Vein endothelial cell (primary cell): ENCODE data around the gene FKBP10. TPM values are rescaled to one million over a fixed set of nuclear protein-coding genes. Genes with fewer than 3 reads are reported as not detected.

Experiments
- small RNA-seq: library from RNA; depleted of rRNA; stranded (forward); fragments of <200 nt; gene quantifications from one replicate; pipeline ENCODE3, GENCODE V24; 2012
- total RNA-seq: library from RNA; depleted of rRNA; stranded (reverse); fragments of >200 nt; gene quantifications from 2 replicates; pipeline ENCODE4 v1.2.3, GENCODE V29; 2012

Gene FKBP10, protein sequence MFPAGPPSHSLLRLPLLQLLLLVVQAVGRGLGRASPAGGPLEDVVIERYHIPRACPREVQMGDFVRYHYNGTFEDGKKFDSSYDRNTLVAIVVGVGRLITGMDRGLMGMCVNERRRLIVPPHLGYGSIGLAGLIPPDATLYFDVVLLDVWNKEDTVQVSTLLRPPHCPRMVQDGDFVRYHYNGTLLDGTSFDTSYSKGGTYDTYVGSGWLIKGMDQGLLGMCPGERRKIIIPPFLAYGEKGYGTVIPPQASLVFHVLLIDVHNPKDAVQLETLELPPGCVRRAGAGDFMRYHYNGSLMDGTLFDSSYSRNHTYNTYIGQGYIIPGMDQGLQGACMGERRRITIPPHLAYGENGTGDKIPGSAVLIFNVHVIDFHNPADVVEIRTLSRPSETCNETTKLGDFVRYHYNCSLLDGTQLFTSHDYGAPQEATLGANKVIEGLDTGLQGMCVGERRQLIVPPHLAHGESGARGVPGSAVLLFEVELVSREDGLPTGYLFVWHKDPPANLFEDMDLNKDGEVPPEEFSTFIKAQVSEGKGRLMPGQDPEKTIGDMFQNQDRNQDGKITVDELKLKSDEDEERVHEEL
- total RNA-seq = 140 and 194 TPM in 2 replicates

DNA sequence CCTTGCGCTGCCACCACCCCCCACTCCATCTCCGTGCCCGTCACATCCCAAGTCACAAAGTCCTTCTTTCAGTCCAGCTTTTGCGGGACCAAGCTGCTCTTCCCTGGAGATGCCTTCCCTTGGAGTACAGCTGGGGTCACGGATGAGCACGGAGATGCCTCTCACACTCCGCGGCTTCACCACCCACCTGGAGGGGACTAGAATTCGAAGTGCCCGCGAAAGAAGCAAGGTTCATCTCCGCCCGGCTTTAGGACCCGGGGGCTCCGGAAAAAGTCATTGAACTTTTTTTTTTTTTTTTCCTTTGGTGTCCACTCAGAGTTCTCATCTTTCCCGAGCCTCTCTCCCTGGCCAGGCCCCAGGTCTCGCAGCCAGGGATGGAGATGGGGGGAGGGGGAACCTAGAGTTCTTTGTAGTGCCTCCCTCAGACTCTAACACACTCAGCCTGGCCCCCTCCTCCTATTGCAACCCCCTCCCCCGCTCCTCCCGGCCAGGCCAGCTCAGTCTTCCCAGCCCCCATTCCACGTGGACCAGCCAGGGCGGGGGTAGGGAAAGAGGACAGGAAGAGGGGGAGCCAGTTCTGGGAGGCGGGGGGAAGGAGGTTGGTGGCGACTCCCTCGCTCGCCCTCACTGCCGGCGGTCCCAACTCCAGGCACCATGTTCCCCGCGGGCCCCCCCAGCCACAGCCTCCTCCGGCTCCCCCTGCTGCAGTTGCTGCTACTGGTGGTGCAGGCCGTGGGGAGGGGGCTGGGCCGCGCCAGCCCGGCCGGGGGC, at the start of gene FKBP10:
FKBP10 (plus strand) TSS at position 624 of the 771 bp plus-strand sequence; CDS start at position 655, 31 bp downstream.

DNA sequence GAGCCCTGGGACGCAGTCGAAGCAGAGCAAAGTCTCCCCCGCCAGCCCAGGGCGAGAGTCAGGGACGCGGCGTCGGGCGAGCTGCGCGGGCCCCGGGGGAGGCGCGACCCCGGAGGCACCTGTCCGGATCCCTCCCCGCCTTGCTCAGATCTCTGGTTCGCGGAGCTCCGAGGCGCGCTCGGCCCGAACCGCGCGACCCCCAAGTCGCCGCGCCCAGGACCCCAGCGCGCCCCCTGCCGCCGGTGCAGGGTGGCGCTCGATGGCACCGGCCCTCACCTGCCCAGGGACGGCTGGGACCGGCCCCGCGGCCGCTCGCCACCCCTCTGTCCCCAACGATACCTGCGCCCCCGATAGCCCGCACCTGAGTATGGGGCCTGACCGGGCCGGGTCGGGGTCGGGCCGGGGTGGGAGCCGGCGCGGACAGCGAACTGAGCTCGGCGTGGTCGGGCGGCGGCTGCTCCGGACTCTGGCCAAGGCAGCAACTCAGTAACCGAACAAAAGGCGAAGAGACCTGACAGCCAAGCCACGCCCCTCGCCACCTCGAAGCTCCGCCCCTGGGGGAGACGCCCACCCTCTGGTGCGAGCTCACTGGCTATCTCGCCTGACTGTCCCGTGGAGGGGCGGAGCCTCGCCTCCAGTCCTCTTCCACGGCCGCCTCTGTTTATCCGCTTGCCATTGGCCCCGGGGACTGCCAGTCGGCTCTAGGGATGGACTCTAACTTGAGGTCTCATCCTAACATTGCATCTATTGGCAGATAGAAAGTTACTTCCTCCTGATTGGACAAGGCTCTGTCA, 26.4 kb upstream of the FKBP10 start, which contains the start of gene JUP:
JUP (minus strand) TSS at position 485 of the 794 bp plus-strand sequence. CDS start 14,857 bp downstream, outside the sequence.

DNA sequence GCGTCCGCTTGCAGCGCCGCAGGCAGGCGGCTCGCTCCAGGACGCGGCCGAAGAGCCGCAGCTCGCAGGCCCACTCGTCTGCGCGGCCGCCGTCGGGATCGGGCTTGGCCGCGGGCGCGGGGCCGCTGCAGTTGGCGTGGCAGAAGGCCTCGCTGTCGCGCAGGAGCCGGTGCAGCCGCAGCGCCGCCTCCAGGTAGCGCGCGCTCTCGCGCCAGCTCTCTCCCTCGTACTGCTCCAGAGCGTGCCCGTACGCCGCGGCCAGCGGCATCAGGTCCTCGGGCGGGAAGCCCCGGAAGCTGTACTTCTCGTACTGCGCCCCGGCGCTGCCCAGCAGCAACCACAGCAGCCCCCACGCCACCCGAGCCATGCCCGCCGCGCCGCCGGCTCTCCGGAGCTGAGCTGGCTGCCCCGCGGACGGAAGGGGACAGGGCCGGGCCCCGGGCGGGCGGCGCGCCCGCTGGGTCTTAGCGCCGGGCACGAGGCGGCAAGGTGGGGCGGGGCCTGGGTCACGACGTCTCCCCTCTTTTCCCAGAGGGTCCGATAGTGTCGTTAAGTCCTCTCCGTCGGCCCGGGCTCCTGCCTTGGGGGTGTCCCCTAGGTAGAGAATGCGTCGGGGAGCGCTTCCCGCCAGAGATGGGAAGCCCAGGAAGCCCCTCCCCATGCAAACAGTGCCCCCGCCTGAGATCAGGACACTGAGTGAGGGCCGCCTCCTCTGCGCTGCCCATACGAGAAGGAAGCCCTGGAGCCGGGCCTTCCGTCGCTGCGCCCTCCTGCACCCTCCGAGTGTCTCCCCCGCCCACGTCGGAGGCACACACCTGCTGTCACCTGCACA, 1.0 kb upstream of the FKBP10 start, which contains the start of gene P3H4:
P3H4 (minus strand) TSS at position 401 of the 832 bp plus-strand sequence; CDS start at position 367, 34 bp downstream.

DNA sequence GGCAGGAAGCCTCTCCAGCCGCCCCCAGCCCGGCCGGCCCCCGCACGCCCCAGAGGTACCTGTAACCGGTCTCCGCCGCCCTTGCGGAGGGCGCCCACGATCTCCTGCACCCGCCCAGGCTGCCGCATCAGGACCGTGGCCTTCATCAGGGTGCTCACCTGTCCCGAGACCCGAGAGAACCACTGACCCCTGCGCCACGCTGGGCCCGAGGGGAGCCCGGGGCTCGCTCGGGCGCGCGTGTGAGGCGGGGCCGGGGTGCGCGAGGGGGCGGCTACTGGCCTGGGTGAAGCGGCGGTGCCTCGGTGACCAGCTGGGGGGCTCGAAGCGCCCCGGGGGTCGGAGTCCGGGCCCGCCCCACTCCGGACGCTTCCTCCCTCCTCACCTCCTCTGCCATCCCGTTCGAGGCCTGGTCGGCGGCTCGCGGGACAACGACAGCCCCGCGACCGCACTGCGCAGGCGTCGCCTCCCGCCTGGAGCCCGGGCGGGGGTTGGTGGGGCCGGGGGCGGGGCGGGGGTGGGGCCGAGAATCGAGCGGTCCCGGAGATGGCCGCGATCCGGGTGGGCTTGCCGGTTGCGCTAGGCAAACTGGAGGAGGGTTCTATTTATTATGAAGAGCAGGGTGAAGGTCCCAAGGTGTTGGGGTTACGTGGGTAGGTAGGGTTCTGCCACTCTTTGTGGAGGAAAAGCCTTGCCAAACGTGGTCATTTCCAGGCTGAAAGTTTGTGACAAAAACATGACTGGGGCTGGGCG, 23.2 kb downstream of the FKBP10 start, which contains the start of gene NT5C3B:
NT5C3B (minus strand) TSS at position 433 of the 750 bp plus-strand sequence; CDS start at position 394, 39 bp downstream.

DNA sequence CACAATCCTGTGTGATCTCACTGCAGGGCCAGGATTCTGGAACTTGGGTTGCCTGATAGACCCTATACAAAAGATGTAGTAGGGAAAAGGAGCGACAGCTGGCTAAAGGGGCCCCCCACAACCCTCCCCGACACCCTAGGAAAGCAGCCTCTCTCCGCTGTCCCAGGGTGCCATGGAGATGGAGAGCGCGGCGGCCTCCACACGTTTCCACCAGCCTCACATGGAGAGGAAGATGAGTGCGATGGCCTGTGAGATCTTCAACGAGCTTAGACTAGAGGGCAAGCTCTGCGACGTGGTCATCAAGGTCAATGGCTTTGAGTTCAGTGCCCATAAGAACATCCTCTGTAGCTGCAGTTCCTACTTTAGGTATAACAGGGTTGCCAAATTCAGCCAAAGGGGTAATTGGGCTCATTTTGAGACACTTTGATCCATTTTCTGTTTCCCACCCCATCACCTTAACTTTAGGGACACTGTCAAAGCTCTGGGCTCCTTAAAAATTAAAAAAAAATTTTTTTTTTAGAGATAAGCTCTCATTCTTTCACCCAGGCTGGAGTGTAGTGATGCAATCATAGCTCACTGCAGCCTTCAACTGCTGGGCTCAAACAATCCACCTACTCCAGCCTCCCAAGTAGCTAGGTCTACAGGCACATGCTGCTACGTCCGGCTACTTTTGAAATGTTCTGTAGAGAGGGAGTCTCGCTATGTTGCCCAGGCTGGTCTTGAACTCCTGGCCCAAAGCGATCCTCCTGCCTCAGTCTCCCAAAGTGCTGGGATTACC, 25.1 kb downstream of the FKBP10 start, which contains the start of gene KLHL10:
KLHL10 (plus strand) TSS at position 65 of the 778 bp plus-strand sequence; CDS start at position 173, 108 bp downstream.

DNA sequence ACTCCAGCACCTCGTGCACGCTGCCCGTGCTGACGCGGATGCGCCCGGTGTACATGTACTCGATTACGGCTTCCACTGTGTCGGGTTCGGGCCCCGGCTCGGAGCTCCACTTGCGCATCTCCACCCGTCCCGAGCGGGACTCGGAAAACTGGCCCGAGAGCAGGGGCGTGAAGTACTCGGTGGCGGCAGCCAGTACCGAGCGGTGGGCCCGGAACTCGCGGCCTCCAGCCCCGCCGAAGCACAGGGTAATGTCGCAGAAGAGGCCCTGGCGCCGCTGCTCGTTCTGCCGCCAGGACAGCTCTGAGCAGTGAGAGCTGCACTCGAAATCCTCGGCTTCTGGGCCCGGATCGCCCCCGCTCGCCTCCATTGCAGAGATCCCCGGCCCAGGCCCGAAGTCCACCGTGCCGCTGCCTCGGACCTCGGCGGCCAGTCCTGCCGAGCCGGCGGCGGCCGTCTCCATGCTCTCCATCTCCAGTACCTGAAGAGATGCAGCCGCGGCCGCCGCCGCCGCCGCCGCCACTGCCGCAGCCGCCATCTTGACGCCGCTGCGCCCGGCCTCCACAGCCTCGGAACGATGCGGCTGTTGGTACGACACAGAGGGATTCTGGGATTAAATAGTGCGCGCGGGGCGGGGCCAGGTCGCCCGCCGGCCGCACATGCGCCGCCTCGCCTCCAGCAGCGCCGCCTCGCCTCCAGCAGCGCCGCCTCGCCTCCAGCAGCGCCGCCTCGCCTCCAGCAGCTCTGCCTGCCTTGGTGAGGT, 52.2 kb downstream of the FKBP10 start, which contains the start of gene KLHL11:
KLHL11 (minus strand) TSS at position 588 of the 760 bp plus-strand sequence; CDS start at position 535, 53 bp downstream.

Small RNA genes lying within 50 kb of the gene (small RNA-seq; reads per million reads assigned to genes)
- gene AC125257.2 = not detected

Other genes with a start within 250 kb of the FKBP10 start
- gene KRT9, start 240.9 kb upstream of the FKBP10 start, total RNA-seq = not detected in 2 replicates
- not detected in 2 replicates for gene KRT14, start 226.1 kb upstream of the FKBP10 start, total RNA-seq
- gene KRT16, start 200.2 kb upstream of the FKBP10 start, total RNA-seq = not detected in 2 replicates
- 0.38 TPM in 1 of 2 replicates, not detected in the other for gene KRT17, start 188.4 kb upstream of the FKBP10 start, total RNA-seq
- gene EIF1, start 124.1 kb upstream of the FKBP10 start, total RNA-seq = 67.3 and 85.7 TPM in 2 replicates
- not detected in 2 replicates for gene GAST, start 100.7 kb upstream of the FKBP10 start, total RNA-seq
- under 0.01 and 0.29 TPM in 2 replicates for gene HAP1, start 78.4 kb upstream of the FKBP10 start, total RNA-seq
- 258 and 336 TPM in 2 replicates for gene JUP, start 26.3 kb upstream of the FKBP10 start, total RNA-seq
- gene P3H4, start 1.1 kb upstream of the FKBP10 start, total RNA-seq = 42.4 and 69.2 TPM in 2 replicates
- 70.6 and 93.2 TPM in 2 replicates for gene NT5C3B, start 23.2 kb downstream of the FKBP10 start, total RNA-seq
- not detected in 2 replicates for gene KLHL10, start 24.8 kb downstream of the FKBP10 start, total RNA-seq
- gene KLHL11, start 52.4 kb downstream of the FKBP10 start, total RNA-seq = 29.8 and 32.7 TPM in 2 replicates
- 255 and 317 TPM in 2 replicates for gene ACLY, start 105.9 kb downstream of the FKBP10 start, total RNA-seq
- gene ODAD4, start 117.6 kb downstream of the FKBP10 start, total RNA-seq = 0.33 and 0.38 TPM in 2 replicates
- 67.6 and 77.7 TPM in 2 replicates for gene CNP, start 153.8 kb downstream of the FKBP10 start, total RNA-seq
- gene DNAJC7, start 204.4 kb downstream of the FKBP10 start, total RNA-seq = 74.8 and 84.3 TPM in 2 replicates
- gene NKIRAS2, start 207.1 kb downstream of the FKBP10 start, total RNA-seq = 75.2 and 84.6 TPM in 2 replicates
- 0.29 and 0.33 TPM in 2 replicates for gene C17orf113, start 237.6 kb downstream of the FKBP10 start, total RNA-seq